ENCODE data around the gene TMEM174.
"Not testable (repeated sequence)": the region's sequence is repeated elsewhere in the genome, so short reads cannot be mapped to it uniquely, and the experiment has no call there.

Gene TMEM174

DNA sequence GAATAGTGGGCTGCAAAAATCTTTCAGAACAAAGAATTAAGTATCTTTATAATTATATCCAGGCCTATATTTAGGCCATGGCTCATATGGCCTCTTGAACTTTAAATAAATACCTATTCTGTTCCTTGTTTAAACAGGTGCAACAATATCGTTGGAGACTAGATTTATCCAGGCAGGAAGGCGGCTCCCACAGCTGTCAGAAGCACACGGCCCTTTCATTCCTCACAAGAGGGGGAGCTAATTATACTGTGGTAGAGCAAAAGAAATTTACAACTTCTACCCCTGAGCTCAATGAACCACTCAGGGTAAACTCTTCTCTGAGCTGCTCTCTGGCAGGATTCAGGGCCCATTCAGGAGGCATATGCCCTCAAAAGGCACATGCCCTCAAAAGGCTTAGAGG is 31.3 kb downstream of the TMEM174 start:
- no peaks in the 10 kb centered on the region for H3K9me3 ChIP-seq (ENCODE audit: insufficient read depth, low read length, severe bottlenecking)
- H3K9ac ChIP-seq (ENCODE audit: low read depth, low read length): no peak overlapping the region
- H3K27me3 ChIP-seq (ENCODE audit: insufficient read depth, low read length, poor library complexity): peaks cover 12% of the 10 kb centered on the region
- H3K27ac ChIP-seq (ENCODE audit: low read length): no peak overlapping the region
- H2AFZ ChIP-seq (ENCODE audit: low read depth, low read length): no peak overlapping the region
- H3K4me2 ChIP-seq (ENCODE audit: insufficient read depth, low read length): no peak overlapping the region
- H3K4me1 ChIP-seq (ENCODE audit: insufficient read depth, low read length): no peaks in the 10 kb centered on the region
- no peak overlapping the region for H3K4me3 ChIP-seq (ENCODE audit: low read depth in 1 of 2, low read length in 2 of 2)
- TF ChIP-seq, protein P1, sequence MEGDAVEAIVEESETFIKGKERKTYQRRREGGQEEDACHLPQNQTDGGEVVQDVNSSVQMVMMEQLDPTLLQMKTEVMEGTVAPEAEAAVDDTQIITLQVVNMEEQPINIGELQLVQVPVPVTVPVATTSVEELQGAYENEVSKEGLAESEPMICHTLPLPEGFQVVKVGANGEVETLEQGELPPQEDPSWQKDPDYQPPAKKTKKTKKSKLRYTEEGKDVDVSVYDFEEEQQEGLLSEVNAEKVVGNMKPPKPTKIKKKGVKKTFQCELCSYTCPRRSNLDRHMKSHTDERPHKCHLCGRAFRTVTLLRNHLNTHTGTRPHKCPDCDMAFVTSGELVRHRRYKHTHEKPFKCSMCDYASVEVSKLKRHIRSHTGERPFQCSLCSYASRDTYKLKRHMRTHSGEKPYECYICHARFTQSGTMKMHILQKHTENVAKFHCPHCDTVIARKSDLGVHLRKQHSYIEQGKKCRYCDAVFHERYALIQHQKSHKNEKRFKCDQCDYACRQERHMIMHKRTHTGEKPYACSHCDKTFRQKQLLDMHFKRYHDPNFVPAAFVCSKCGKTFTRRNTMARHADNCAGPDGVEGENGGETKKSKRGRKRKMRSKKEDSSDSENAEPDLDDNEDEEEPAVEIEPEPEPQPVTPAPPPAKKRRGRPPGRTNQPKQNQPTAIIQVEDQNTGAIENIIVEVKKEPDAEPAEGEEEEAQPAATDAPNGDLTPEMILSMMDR (IDR thresholded peaks at IDR 0.05; ENCODE audit: borderline replicate concordance, extremely low read depth, low read length, poor library complexity, severe bottlenecking): no peak
- TF ChIP-seq EZH2 (IDR thresholded peaks at IDR 0.05; ENCODE audit: borderline replicate concordance, low read depth, low read length, severe bottlenecking): no peak
- no peaks in the 10 kb centered on the region for H3K79me2 ChIP-seq (ENCODE audit: insufficient read depth, low read length)
- ATAC-seq (ENCODE audit: insufficient read depth, low read depth) (no peak), DNase-seq (no peak)
- H4K20me1 ChIP-seq (ENCODE audit: insufficient read depth, low read length): no peaks in the 10 kb centered on the region
- H3K36me3 ChIP-seq (ENCODE audit: insufficient read depth, low read length): no peaks in the 10 kb centered on the region

DNA sequence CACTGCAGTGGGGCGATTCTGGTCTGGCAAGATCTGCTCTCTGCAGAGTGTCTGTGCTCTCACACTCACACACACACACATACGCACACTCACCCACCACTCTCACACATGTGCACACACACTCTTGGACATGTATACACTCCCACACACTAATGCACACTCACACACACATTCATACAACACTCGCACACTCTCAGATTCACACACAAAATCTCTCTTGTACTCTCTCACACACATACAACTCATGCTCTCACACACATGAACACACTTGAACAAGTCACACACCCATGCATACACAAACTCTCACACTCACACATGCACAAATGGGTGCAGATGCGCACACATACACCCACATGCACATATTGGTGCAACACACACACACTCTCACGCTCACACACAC is 31.7 kb downstream of the TMEM174 start:
- ATAC-seq (ENCODE audit: insufficient read depth, low read depth) (no peak), DNase-seq (no peak)
- TF ChIP-seq, protein P1 (IDR thresholded peaks at IDR 0.05; ENCODE audit: borderline replicate concordance, extremely low read depth, low read length, poor library complexity, severe bottlenecking): no peak
- no peak for TF ChIP-seq EZH2 (IDR thresholded peaks at IDR 0.05; ENCODE audit: borderline replicate concordance, low read depth, low read length, severe bottlenecking)
- Histone ChIP-seq H3K9ac (ENCODE audit: low read depth, low read length) (no peak overlapping the region), H3K4me2 (ENCODE audit: insufficient read depth, low read length) (no peak overlapping the region), H3K4me1 (ENCODE audit: insufficient read depth, low read length) (no peaks in the 10 kb centered on the region), H3K36me3 (ENCODE audit: insufficient read depth, low read length) (no peaks in the 10 kb centered on the region), H3K27me3 (ENCODE audit: insufficient read depth, low read length, poor library complexity) (peaks cover 8% of the 10 kb centered on the region), H3K4me3 (ENCODE audit: low read depth in 1 of 2, low read length in 2 of 2) (no peak overlapping the region), H3K27ac (ENCODE audit: low read length) (no peak overlapping the region), H2AFZ (ENCODE audit: low read depth, low read length) (no peak overlapping the region), H3K9me3 (ENCODE audit: insufficient read depth, low read length, severe bottlenecking) (no peaks in the 10 kb centered on the region), H4K20me1 (ENCODE audit: insufficient read depth, low read length) (no peaks in the 10 kb centered on the region), H3K79me2 (ENCODE audit: insufficient read depth, low read length) (no peaks in the 10 kb centered on the region)

DNA sequence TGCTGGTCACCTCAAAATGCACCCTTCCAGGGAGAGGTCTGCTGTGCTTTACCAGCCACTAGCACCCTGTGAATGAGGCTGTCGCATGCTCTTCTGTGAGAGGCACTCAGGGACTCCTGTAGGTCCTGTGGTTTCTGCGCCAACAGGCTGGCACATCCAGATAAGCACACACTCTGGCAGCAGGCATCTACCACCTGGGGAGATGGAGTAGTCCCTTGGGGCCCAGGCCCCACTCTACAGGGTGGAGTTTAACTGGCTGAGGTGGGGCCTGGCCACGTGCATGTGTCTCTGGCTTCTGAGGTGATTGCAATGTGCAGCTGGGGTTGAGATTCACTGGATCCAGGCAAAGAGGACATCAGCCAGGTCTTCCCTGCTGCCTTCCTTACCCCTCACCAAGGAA is 32.3 kb downstream of the TMEM174 start:
- no peaks in the 10 kb centered on the region for H3K36me3 ChIP-seq (ENCODE audit: insufficient read depth, low read length)
- peak; percentile 40 for DNase-seq
- H2AFZ ChIP-seq (ENCODE audit: low read depth, low read length): no peak overlapping the region
- no peaks in the 10 kb centered on the region for H3K79me2 ChIP-seq (ENCODE audit: insufficient read depth, low read length)
- peaks cover 7% of the 10 kb centered on the region for H3K27me3 ChIP-seq (ENCODE audit: insufficient read depth, low read length, poor library complexity)
- ATAC-seq (ENCODE audit: insufficient read depth, low read depth): peak; percentile 79
- H3K9me3 ChIP-seq (ENCODE audit: insufficient read depth, low read length, severe bottlenecking): no peaks in the 10 kb centered on the region
- no peaks in the 10 kb centered on the region for H3K4me1 ChIP-seq (ENCODE audit: insufficient read depth, low read length)
- H4K20me1 ChIP-seq (ENCODE audit: insufficient read depth, low read length): no peaks in the 10 kb centered on the region
- no peak overlapping the region for H3K9ac ChIP-seq (ENCODE audit: low read depth, low read length)
- no peak overlapping the region for H3K27ac ChIP-seq (ENCODE audit: low read length)
- no peak for TF ChIP-seq EZH2 (IDR thresholded peaks at IDR 0.05; ENCODE audit: borderline replicate concordance, low read depth, low read length, severe bottlenecking)
- TF ChIP-seq, protein P1 (IDR thresholded peaks at IDR 0.05; ENCODE audit: borderline replicate concordance, extremely low read depth, low read length, poor library complexity, severe bottlenecking): no peak
- H3K4me3 ChIP-seq (ENCODE audit: low read depth in 1 of 2, low read length in 2 of 2): no peak overlapping the region
- H3K4me2 ChIP-seq (ENCODE audit: insufficient read depth, low read length): no peak overlapping the region

DNA sequence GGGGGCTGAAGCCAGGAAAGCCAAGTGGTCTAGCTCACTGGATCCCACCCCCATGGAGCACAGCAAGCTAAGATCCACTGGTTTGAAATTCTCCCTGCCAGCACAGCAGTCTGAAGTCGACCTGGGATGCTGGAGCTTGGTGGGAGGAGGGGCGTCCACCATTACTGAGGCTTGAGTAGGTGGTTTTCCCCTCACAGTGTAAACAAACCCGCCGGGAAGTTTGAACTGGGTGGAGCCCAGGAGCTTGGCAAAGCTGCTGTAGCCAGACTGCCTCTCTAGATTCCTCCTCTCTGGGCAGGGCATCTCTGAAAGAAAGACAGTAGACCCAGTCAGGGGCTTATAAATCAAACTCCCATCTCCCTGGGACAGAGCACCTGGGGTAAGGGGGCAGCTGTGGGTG is 34.2 kb downstream of the TMEM174 start:
- H3K79me2 ChIP-seq (ENCODE audit: insufficient read depth, low read length); H3K4me2 ChIP-seq (ENCODE audit: insufficient read depth, low read length); H3K36me3 ChIP-seq (ENCODE audit: insufficient read depth, low read length); ATAC-seq (ENCODE audit: insufficient read depth, low read depth); H3K4me1 ChIP-seq (ENCODE audit: insufficient read depth, low read length); H3K27me3 ChIP-seq (ENCODE audit: insufficient read depth, low read length, poor library complexity); H3K9ac ChIP-seq (ENCODE audit: low read depth, low read length); H3K27ac ChIP-seq (ENCODE audit: low read length); DNase-seq; H4K20me1 ChIP-seq (ENCODE audit: insufficient read depth, low read length); H3K4me3 ChIP-seq (ENCODE audit: low read depth in 1 of 2, low read length in 2 of 2); H3K9me3 ChIP-seq (ENCODE audit: insufficient read depth, low read length, severe bottlenecking); H2AFZ ChIP-seq (ENCODE audit: low read depth, low read length): not testable (repeated sequence)

DNA sequence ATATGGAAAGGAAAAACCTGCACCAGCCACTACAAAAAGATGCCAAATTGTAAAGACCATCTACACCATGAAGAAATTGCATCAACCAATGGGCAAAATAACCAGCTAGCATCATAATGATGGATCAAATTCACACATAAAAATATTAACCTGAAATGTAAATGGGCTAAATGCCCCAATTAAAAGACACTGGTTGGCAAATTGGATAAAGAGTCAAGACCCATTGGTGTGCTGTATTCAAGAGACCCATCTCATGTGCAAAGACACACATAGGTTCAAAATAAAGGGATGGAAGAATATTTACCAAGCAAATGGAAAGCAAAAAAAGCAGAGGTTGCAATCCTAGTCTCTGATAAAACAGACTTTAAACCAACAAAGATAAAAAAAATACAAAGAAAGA is 36.1 kb downstream of the TMEM174 start:
- not testable (repeated sequence) for DNase-seq; H3K9me3 ChIP-seq (ENCODE audit: insufficient read depth, low read length, severe bottlenecking); H3K79me2 ChIP-seq (ENCODE audit: insufficient read depth, low read length); H3K36me3 ChIP-seq (ENCODE audit: insufficient read depth, low read length); H3K27ac ChIP-seq (ENCODE audit: low read length); H3K4me2 ChIP-seq (ENCODE audit: insufficient read depth, low read length); H3K4me3 ChIP-seq (ENCODE audit: low read depth in 1 of 2, low read length in 2 of 2); H3K4me1 ChIP-seq (ENCODE audit: insufficient read depth, low read length); H3K27me3 ChIP-seq (ENCODE audit: insufficient read depth, low read length, poor library complexity); H3K9ac ChIP-seq (ENCODE audit: low read depth, low read length); H2AFZ ChIP-seq (ENCODE audit: low read depth, low read length); ATAC-seq (ENCODE audit: insufficient read depth, low read depth); H4K20me1 ChIP-seq (ENCODE audit: insufficient read depth, low read length)

DNA sequence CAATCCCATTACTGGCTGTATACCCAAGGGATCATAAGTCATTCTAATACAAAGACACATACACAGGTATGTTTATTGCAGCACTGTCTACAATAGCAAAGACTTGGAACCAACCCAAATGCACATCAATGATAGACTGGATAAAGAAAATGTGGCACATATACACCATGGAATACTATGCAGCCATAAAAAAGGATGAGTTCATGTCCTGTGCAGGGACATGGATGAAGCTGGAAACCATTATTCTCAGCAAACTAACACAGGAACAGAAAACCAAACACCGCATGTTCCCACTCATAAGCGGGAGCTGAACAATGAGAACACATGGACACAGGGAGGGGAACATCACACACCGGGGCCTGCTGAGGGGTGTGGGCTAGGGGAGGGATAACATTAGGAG is 39.7 kb downstream of the TMEM174 start:
- ATAC-seq (ENCODE audit: insufficient read depth, low read depth); H3K36me3 ChIP-seq (ENCODE audit: insufficient read depth, low read length); H3K79me2 ChIP-seq (ENCODE audit: insufficient read depth, low read length); H3K9ac ChIP-seq (ENCODE audit: low read depth, low read length); H3K27me3 ChIP-seq (ENCODE audit: insufficient read depth, low read length, poor library complexity); H3K9me3 ChIP-seq (ENCODE audit: insufficient read depth, low read length, severe bottlenecking); H3K27ac ChIP-seq (ENCODE audit: low read length); H2AFZ ChIP-seq (ENCODE audit: low read depth, low read length); H3K4me3 ChIP-seq (ENCODE audit: low read depth in 1 of 2, low read length in 2 of 2); DNase-seq; H4K20me1 ChIP-seq (ENCODE audit: insufficient read depth, low read length); H3K4me2 ChIP-seq (ENCODE audit: insufficient read depth, low read length); H3K4me1 ChIP-seq (ENCODE audit: insufficient read depth, low read length): not testable (repeated sequence)

All from DND-41 (cell line).